ENCODE measurements around the gene CSNK2A1. TPM values are rescaled to one million over a fixed set of nuclear protein-coding genes. Genes with fewer than 3 reads are reported as not detected.

Gene CSNK2A1
- total RNA-seq, 1 experiment from 2014 or later: 110 TPM

- TF ChIP-seq CTCF (IDR thresholded peaks at IDR 0.05; ENCODE audit: unreplicated experiment): no peak
- no peak overlapping the region for H3K27ac Mint-ChIP-seq (ENCODE audit: unreplicated experiment)
- peaks cover 11% of the 10 kb centered on the region for H3K4me1 Mint-ChIP-seq (ENCODE audit: low read depth, unreplicated experiment)
- CTCF ChIA-PET: no interaction called here
- H3K9me3 Mint-ChIP-seq (ENCODE audit: low read depth, unreplicated experiment): no peaks in the 10 kb centered on the region
- H3K36me3 Mint-ChIP-seq (ENCODE audit: insufficient read depth, unreplicated experiment): peaks cover 14% of the 10 kb centered on the region
- intact Hi-C loops (cut with micrococcal nuclease; ENCODE audit: unreplicated experiment): no loop called here
- no peaks in the 10 kb centered on the region for H3K27me3 Mint-ChIP-seq (ENCODE audit: unreplicated experiment)
- no TSS peak for BruUV-seq (replicated peaks)
- DNase-seq: no peak
- H3K4me3 Mint-ChIP-seq (ENCODE audit: low read depth, unreplicated experiment): no peak overlapping the region
Observed at GRCh38 chr20:507761-508332, 35.7 kb downstream of the CSNK2A1 start.

GRCh38 chr20:507006-507758 is 36.4 kb downstream of the CSNK2A1 start:
- CTCF ChIA-PET: no interaction called here
- no peak for DNase-seq
- intact Hi-C loops (cut with micrococcal nuclease; ENCODE audit: unreplicated experiment): no loop called here
- no peaks in the 10 kb centered on the region for H3K27me3 Mint-ChIP-seq (ENCODE audit: unreplicated experiment)
- H3K27ac Mint-ChIP-seq (ENCODE audit: unreplicated experiment): no peak overlapping the region
- no TSS peak for BruUV-seq (replicated peaks)
- H3K9me3 Mint-ChIP-seq (ENCODE audit: low read depth, unreplicated experiment): no peaks in the 10 kb centered on the region
- H3K4me1 Mint-ChIP-seq (ENCODE audit: low read depth, unreplicated experiment): peaks cover 10% of the 10 kb centered on the region
- peaks cover 20% of the 10 kb centered on the region for H3K36me3 Mint-ChIP-seq (ENCODE audit: insufficient read depth, unreplicated experiment)
- TF ChIP-seq CTCF (IDR thresholded peaks at IDR 0.05; ENCODE audit: unreplicated experiment): no peak
- no peak overlapping the region for H3K4me3 Mint-ChIP-seq (ENCODE audit: low read depth, unreplicated experiment)

DNA sequence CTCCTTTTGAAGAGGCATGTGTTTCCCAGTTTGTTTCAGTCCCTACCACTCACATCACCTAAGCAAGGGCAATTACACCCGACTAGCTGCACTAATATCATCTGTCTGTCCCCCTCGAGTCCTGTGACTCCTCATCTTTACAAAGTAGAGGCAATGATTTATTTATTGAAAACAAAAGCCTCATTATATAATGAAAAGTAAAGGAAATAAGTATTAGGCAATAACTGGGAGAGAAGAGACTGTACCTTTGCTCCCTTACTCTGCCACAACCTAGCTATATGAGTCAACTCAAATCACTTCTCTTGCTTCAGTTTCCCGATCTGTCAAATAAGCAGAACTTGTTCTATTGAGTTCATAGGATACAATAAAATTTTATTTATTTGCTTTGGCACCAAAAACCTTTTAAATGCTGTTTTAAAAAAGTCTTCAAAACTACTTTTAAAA is 38.9 kb downstream of the CSNK2A1 start:
- Mint-ChIP-seq H3K27ac (ENCODE audit: unreplicated experiment) (no peak overlapping the region), H3K27me3 (ENCODE audit: unreplicated experiment) (no peaks in the 10 kb centered on the region), H3K36me3 (ENCODE audit: insufficient read depth, unreplicated experiment) (peaks cover 34% of the 10 kb centered on the region), H3K9me3 (ENCODE audit: low read depth, unreplicated experiment) (no peaks in the 10 kb centered on the region), H3K4me3 (ENCODE audit: low read depth, unreplicated experiment) (no peak overlapping the region), H3K4me1 (ENCODE audit: low read depth, unreplicated experiment) (no peaks in the 10 kb centered on the region)
- no peak for TF ChIP-seq CTCF (IDR thresholded peaks at IDR 0.05; ENCODE audit: unreplicated experiment)
- DNase-seq: no peak
- intact Hi-C loops (cut with micrococcal nuclease; ENCODE audit: unreplicated experiment): loop anchor here (1.0 kb wide), 1 partner anchor 27 kb away; no protein-coding TSS in a partner anchor
- CTCF ChIA-PET: interaction anchor here (1.0 to 1.5 kb wide), 2 partner anchors 12 to 224 kb away, joined by 3 to 5 read pairs; no protein-coding TSS in a partner anchor
- BruUV-seq (replicated peaks): no TSS peak

DNA sequence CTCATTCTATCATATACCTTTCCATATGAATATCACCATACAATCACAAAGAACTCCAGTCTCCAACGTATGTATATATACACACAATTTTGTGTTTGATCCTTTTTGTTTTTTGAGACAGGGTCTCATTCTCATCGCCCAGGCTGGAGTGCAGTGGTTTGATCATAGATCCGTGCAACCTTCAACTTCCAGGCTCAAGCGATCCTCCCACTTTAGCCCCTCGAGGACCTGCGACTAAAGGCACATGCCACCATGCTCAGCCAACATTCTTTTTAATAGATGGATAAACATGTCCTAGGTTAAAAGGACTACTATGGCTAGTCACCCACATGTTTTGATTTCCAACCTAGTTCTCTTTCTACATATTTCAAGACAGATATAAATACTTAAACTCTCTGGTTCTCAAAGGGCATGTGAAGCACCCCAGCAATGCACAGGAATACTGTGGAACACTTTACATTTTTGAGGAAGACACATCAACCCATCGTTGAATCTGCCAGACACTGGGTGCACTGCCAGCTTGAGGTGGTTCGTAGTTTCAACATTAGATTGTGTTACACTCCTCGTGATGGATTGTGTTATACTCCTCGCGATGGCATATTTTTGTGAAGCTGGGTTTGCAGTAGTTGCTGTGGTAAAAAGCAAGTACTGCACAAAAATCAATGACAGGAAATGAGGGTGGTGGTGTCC is 40.4 kb downstream of the CSNK2A1 start:
- Mint-ChIP-seq H3K4me1 (ENCODE audit: low read depth, unreplicated experiment) (no peaks in the 10 kb centered on the region), H3K4me3 (ENCODE audit: low read depth, unreplicated experiment) (no peak overlapping the region), H3K27ac (ENCODE audit: unreplicated experiment) (no peak overlapping the region), H3K36me3 (ENCODE audit: insufficient read depth, unreplicated experiment) (peaks cover 40% of the 10 kb centered on the region), H3K27me3 (ENCODE audit: unreplicated experiment) (no peaks in the 10 kb centered on the region), H3K9me3 (ENCODE audit: low read depth, unreplicated experiment) (no peaks in the 10 kb centered on the region)
- DNase-seq: no peak
- intact Hi-C loops (cut with micrococcal nuclease; ENCODE audit: unreplicated experiment): no loop called here
- TF ChIP-seq CTCF (IDR thresholded peaks at IDR 0.05; ENCODE audit: unreplicated experiment): no peak
- no TSS peak for BruUV-seq (replicated peaks)
- CTCF ChIA-PET: interaction anchor here (1.5 kb wide), 1 partner anchor 226 kb away, joined by 5 read pairs; no protein-coding TSS in a partner anchor

Measured in Calu3 (cell line).